Ectodermal cell (in vitro differentiated cells): ENCODE measurements around the gene IMMP1L.

Experiments used
- H3K27ac ChIP-seq: 2 replicates; pipeline ENCODE4 v1.7.0; 2013; ENCODE audit warnings: mild to moderate bottlenecking, low read depth, low read length; ENCODE audit not compliant: insufficient read depth, poor library complexity, severe bottlenecking
- H3K27me3 ChIP-seq: 2 replicates; pipeline ENCODE4 v1.7.0; 2013; ENCODE audit warnings: mild to moderate bottlenecking, low read length; ENCODE audit not compliant: insufficient read depth, control insufficient read depth, poor library complexity, severe bottlenecking
- H3K36me3 ChIP-seq: one replicate; pipeline ENCODE4 v1.7.0; 2013; ENCODE audit warnings: low read length; ENCODE audit not compliant: control insufficient read depth, insufficient read depth
- H3K4me1 ChIP-seq: one replicate; pipeline ENCODE4 v1.7.0; 2013; ENCODE audit warnings: low read length; ENCODE audit not compliant: control insufficient read depth, insufficient read depth
- H3K4me3 ChIP-seq: 2 replicates; pipeline ENCODE4 v1.7.0; 2013; ENCODE audit warnings: low read depth, low read length, control low read depth; ENCODE audit not compliant: insufficient read depth
- H3K9me3 ChIP-seq: 2 replicates; pipeline ENCODE4 v1.7.0; 2013; ENCODE audit warnings: mild to moderate bottlenecking, low read length, moderate library complexity; ENCODE audit not compliant: control insufficient read depth
- WGBS, 2 experiments: methylation state at CpG; one replicate each; pipeline ENCODE4 v1.1.7; 2013; ENCODE audit warnings: missing lambda C conversion rate in 2 of 2; 5-methylcytosine and 5-hydroxymethylcytosine counted together

Gene IMMP1L

DNA sequence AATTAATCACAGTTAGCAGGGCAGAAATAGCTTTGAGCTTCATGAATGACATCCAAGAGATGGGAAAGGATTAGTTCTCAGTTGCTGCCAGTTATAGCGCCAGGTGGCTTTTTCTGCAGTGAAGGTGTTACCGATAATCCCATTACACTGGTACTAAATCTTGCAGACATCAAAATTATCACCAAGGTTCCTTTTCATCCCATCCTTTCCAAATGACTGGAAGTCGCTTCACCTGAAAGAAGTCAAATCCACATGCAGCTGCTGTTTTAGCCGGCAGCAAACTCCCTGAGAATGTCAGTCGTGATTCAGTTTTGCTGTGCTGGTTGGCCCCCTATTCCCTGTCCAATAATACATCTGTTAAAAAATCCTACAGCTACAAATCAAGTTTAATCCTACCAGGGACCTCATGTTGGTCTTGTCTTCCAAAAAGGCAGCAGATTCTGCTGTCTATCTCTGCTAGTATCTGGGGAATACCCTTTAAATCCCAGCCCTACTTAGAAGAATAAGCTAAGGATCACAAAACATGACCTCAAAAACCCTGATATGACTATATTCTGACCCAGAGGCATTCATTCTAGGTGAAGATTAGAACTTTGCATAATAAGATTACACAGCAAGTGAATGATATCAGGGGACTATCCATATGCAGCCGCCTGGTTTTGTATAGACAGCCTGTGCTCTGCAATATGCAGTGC, 31.7 kb downstream of the IMMP1L start:
- H3K36me3 ChIP-seq = no peaks in the 10 kb centered on the region
- no peak overlapping the region for H3K4me3 ChIP-seq
- 89 to 91% methylated on average over 6 of the region's 6 CpGs for WGBS, 2 experiments
- H3K27me3 ChIP-seq = no peaks in the 10 kb centered on the region
- H3K27ac ChIP-seq = no peak overlapping the region
- no peaks in the 10 kb centered on the region for H3K4me1 ChIP-seq
- no peaks in the 10 kb centered on the region for H3K9me3 ChIP-seq

DNA sequence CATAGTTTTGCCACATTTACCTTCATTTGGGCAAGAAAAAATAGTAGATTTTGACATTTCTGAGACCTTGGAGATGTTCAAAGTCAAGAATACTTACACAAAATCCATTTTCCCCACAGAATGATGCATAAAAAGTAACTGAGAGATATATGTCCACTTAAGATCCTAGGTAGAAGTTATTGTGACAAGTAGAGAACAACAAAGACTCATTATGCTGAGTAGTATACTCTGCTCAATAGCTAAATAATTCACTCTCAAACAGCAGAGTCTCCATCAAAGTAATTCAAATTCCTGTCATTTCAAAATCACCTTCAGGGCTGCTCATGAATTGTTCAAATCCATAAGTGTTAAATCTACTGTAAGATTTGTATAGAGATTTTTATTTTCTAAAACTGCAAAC, 35.3 kb downstream of the IMMP1L start:
- Histone ChIP-seq H3K27me3 (no peaks in the 10 kb centered on the region), H3K4me3 (no peak overlapping the region), H3K9me3 (no peaks in the 10 kb centered on the region), H3K36me3 (no peaks in the 10 kb centered on the region), H3K4me1 (no peaks in the 10 kb centered on the region), H3K27ac (no peak overlapping the region)

DNA sequence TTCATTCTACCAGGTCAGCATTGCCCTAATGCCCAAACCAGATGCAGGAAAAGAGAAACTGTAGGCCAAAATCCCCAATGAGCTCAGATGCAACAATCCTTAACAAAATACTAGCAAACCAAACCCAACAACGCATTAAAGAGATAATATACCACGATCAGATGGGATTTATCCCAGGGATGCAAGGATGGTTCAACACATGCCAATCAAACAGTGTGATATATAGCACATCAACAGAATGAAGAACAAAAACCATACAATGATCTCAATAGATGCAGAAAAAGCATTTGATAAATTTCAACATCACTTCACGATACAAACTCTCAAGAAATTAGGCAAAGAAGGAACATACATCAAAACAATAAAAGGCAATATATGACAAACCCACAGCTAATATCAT, 45.0 kb downstream of the IMMP1L start:
- no peaks in the 10 kb centered on the region for H3K27me3 ChIP-seq
- H3K36me3 ChIP-seq = peaks cover 29% of the 10 kb centered on the region
- 92 to 94% methylated on average over 3 of the region's 3 CpGs for WGBS, 2 experiments

DNA sequence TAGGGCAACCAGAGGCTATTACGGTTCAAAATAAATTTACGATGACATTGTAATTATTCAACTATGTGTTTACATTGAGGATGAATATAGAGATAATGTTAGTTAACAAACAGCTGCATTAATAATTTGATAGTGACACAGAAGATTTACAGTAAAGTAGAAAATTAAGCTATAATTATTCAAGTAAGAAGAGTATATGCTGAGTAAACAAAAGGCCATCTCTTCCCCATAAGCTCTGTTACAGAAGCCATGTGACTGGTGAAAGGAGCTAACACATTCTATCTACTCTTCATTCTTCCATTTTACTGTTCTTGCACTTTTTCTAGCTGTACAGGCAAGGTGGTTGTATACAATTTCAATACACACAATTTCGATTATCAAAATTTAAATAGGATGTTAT, 54.2 kb downstream of the IMMP1L start:
- Histone ChIP-seq H3K9me3 (no peaks in the 10 kb centered on the region), H3K4me3 (no peak overlapping the region)
- WGBS, 2 experiments = 100% methylated on average over 3 of the region's 3 CpGs; no CpG with 5 or more reads in 1 of the 2 experiments

More for the DNA sequence above, 45.0 kb downstream of the IMMP1L start:
- H3K4me3 ChIP-seq = no peak overlapping the region
- no peaks in the 10 kb centered on the region for H3K4me1 ChIP-seq
- no peak overlapping the region for H3K27ac ChIP-seq
- no peaks in the 10 kb centered on the region for H3K9me3 ChIP-seq

DNA sequence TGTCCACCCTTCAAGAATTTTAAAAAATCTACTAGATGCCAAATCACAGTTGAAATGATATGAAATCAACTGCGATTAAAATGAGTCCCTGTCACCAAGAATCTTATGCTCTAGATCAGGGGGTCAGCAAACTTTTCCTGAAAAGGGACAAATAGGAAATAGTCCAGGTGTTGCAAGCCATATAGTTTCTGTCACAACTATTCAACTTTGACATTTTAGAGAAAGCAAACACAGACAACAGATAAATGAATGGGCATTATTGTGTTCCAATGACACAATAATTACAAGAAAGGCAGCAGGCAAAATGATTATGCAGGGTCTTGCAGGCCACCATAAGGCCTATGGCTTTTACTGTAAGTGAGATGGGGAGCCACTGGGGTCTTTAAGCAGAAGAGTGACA, 58.6 kb downstream of the IMMP1L start:
- Histone ChIP-seq H3K4me1 (no peaks in the 10 kb centered on the region), H3K4me3 (no peak overlapping the region), H3K27ac (no peak overlapping the region), H3K9me3 (no peaks in the 10 kb centered on the region), H3K36me3 (no peaks in the 10 kb centered on the region), H3K27me3 (no peaks in the 10 kb centered on the region)
- 89 to 94% methylated on average over 1 of the region's 1 CpG for WGBS, 2 experiments

More for the DNA sequence above, 54.2 kb downstream of the IMMP1L start:
- no peaks in the 10 kb centered on the region for H3K27me3 ChIP-seq
- H3K4me1 ChIP-seq = no peaks in the 10 kb centered on the region
- no peaks in the 10 kb centered on the region for H3K36me3 ChIP-seq
- no peak overlapping the region for H3K27ac ChIP-seq

DNA sequence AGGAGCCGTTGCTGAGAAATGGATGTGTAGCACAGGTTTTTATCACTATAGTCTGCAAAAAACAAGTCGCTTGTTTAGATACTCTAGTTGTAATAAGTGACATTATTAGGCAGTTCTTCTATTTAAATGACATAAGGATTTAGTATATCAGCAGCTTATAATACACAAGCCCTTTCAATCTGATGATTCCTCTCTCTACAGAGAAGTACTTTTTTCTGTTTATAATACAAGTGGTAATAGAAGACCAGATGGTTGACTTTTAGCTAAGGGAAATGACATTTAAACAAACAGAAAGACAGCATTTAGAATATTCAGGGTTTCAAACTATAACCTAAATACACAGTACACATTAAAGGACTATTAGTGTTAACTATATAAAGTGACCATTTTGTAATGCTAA, 60.4 kb downstream of the IMMP1L start:
- no peaks in the 10 kb centered on the region for H3K9me3 ChIP-seq
- WGBS, 2 experiments = 100% methylated on average over 1 to 2 of the region's 2 CpGs

DNA sequence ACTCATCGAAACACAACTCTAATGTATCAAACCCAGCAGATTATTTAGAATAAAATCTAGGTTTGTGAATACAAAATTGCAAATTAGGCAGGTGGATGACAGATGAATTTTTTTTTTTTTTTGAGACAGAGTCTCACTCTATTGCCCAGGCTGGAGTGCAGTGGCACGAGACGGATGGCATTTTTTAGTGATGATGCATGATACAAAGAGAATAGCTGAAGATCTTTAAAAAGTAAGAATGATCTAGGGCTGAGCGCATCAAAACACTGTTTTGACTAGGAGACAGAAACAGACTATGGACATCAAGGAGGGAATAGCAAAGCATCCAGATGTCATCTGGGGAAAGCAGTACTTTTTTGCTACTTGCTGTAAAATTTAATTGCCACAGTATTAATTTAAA, 63.8 kb downstream of the IMMP1L start:
- 90 to 97% methylated on average over 3 of the region's 4 CpGs for WGBS, 2 experiments
- H3K27ac ChIP-seq = no peak overlapping the region

More for the DNA sequence above, 60.4 kb downstream of the IMMP1L start:
- no peak overlapping the region for H3K4me3 ChIP-seq
- H3K27ac ChIP-seq = no peak overlapping the region
- no peaks in the 10 kb centered on the region for H3K27me3 ChIP-seq
- H3K36me3 ChIP-seq = no peaks in the 10 kb centered on the region
- no peaks in the 10 kb centered on the region for H3K4me1 ChIP-seq

DNA sequence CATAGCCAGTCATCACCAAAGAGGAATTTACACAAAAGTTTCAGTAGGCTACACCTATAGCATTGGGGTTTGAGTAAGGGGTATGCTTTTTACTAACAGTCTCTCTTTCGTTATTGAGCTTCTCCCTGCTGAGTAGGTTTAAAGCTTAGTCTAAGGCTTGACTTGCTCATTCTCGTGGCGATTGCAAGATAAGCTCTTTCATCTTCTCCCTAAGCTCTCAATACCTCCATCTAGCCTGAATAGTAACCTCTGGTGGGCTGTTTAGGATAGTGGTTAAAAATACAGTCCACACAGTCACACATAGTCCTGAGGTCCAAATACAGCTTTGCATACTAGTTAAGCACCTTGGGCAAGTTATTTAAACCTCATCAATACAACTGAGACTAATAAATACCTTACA, 65.6 kb downstream of the IMMP1L start:
- no peaks in the 10 kb centered on the region for H3K9me3 ChIP-seq
- peak overlapping the region; percentile 52 for H3K27ac ChIP-seq
- H3K27me3 ChIP-seq = no peaks in the 10 kb centered on the region
- WGBS, 2 experiments = 31 to 57% methylated on average over 2 to 3 of the region's 3 CpGs
- H3K4me3 ChIP-seq = no peak overlapping the region
- H3K4me1 ChIP-seq = peaks cover 4% of the 10 kb centered on the region
- no peaks in the 10 kb centered on the region for H3K36me3 ChIP-seq

More for the DNA sequence above, 63.8 kb downstream of the IMMP1L start:
- no peaks in the 10 kb centered on the region for H3K4me1 ChIP-seq
- H3K27me3 ChIP-seq = no peaks in the 10 kb centered on the region
- H3K9me3 ChIP-seq = no peaks in the 10 kb centered on the region
- no peak overlapping the region for H3K4me3 ChIP-seq
- H3K36me3 ChIP-seq = no peaks in the 10 kb centered on the region

DNA sequence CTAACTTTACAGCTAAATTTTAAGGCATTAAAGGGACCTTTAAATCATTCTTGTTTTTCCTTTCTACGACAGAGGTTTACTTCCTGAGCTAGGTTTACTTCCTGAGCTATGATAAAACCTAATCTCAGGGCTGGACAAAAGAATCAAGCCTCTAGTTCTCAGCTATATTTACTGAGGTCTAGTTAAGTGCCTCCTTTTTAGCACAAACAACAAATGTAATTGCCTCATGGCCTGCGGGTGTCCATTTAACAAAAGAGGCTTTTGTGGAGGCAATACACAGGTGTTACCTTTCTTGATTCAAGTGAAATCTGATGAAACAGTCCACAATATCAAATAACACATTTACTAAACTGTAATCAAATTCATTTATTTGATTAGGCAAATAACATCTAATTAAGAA, 67.3 kb downstream of the IMMP1L start:
- WGBS, 2 experiments = 57 to 78% methylated on average over 2 of the region's 2 CpGs
- H3K27me3 ChIP-seq = no peaks in the 10 kb centered on the region
- no peak overlapping the region for H3K27ac ChIP-seq
- H3K36me3 ChIP-seq = no peaks in the 10 kb centered on the region
- peaks cover 4% of the 10 kb centered on the region for H3K4me1 ChIP-seq
- H3K4me3 ChIP-seq = no peak overlapping the region
- no peaks in the 10 kb centered on the region for H3K9me3 ChIP-seq

DNA sequence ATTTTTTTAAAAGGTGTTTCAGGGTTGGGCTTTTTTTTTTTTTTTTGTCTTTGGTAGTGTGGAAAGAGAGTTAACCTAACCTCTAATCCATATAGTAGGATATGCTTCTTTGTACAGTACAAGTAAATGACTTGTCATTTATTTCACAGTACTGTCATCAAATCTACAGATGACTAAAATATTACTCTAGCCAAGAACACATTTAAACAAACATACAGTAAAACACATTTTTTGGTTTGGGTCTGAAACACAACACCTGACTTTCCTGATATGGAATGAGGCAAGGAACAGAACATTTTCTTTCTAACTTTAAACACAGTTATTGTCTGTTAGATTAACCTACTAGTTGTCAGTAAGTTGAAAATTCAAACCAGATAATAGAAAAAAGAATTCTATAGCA, 68.1 kb downstream of the IMMP1L start:
- H3K9me3 ChIP-seq = no peaks in the 10 kb centered on the region
- H3K27ac ChIP-seq = no peak overlapping the region
- no peaks in the 10 kb centered on the region for H3K27me3 ChIP-seq
- peaks cover 4% of the 10 kb centered on the region for H3K4me1 ChIP-seq
- no peaks in the 10 kb centered on the region for H3K36me3 ChIP-seq
- H3K4me3 ChIP-seq = no peak overlapping the region
